NB4 (cell line): ENCODE measurements around the gene THSD7B.

ENCODE experiments used
- CTCF ChIP-seq: IDR thresholded peaks from one replicate; pipeline ENCODE4 v1.5.1; 2012; ENCODE audit warnings: low read depth, low read length
- MAX ChIP-seq: IDR thresholded peaks from 2 replicates; pipeline ENCODE4 v1.6.1; 2011; ENCODE audit warnings: low read depth, low read length

GRCh38 chr2:137185378-137186078 lies 420.2 kb downstream of the THSD7B start:
- no peak for TF ChIP-seq CTCF
- TF ChIP-seq MAX = no peak
